ENCODE results near the gene SAP30BP.

SAP30BP gene

DNA sequence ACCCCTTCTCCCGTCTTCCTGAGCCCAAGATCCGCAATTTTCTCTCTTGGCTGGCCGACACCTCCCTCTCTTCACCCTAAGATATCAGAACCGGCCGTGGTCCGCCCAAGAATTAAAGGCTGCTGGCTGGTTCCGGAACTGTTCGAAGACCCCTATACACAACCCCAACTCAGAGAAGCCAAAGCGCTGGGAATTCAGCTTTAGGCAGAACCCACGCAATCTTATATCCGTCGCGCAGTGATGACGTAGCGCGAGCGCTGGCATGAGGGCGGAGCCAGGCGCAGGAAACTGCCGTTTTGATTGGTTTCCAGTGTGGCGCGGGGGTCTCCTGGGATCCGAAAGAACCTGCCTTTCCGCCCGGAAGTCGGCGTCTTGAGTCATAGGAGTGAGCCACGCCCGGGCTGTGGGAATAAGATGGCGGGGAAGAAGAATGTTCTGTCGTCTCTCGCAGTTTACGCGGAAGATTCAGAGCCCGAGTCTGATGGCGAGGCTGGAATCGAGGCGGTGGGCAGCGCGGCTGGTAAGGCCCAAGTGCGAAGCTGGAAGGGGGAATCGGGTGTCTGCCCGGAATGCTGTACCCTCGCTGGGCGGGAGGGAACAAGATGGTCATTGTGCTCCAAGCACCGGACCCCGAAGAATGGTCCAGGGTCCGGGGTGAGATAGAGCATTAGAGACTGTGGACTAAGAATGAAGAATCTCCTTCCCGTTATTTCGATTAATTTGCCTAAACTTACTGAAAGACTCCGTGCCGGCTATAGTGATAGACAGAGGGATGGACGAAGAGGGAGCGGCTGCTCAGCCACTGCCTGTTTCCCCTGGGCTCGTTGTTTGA, at the start of gene SAP30BP, which contains the start of gene RECQL5:
TSS of gene SAP30BP (plus strand) at position 380 of the 832 bp plus-strand sequence. CDS start at position 415, 35 bp downstream.
TSS of gene RECQL5 (minus strand) at position 196 of the 832 bp plus-strand sequence. CDS start 597 bp downstream, outside the sequence.
- peak; percentile 96 for DNase-seq

DNA sequence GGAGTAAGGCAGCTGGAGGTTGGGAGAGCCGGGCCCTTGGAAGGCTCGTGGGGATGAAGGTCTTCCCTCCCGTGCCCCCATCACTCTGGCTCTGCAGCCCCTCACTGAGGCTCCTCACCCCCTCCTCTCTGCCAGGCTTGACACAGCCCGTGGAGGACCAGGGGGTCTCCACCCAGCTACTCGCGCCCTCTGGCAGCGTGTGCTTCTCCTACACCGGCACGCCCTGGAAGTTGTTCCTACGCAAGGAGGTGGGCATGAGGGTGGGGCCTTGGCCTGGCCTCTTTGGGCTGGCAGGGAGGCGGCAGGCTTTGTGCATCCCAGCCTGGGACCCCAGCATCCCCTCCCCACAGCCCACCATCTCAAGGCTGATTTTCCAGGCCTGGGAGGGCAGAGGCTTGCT, 49.5 kb upstream of the SAP30BP start:
- DNase-seq = no peak

DNA sequence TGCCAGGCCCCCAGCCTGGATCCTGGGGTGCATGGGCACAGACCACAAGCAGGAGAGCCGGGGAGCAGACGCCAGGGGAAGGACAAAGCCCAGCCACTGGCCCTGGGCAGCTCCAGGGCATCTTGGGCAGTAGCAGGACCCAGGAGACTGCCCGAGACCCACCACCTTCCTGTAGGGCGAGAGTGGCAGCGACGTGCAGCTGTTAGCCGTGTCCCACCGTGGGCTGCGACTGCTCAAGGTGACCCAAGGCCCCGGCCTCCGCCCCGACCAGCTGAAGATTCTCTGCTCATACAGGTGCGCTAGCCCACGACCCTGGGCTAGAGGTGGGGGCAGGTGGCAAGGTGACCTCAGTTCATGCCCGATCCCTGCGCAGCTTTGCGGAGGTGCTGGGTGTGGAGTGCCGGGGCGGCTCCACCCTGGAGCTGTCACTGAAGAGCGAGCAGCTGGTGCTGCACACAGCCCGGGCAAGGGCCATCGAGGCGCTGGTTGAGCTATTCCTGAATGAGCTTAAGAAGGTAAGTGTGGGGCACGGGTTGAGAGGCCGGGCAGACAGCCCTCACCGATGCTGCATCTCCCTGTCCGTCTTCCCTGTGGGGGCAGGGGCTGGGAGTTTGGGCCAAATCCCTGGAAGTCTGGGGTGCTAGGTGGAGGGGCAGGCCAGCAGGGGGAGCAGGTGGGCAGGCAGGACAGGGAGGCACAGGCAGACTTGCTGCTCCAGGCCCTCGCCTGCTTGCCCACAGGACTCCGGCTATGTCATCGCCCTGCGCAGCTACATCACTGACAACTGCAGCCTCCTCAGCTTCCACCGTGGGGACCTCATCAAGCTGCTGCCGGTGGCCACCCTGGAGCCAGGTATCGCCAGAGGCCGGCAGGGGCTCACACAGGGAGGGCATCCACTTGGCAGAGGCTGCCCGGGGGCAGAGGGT, 47.4 kb upstream of the SAP30BP start:
- no peak for DNase-seq

DNA sequence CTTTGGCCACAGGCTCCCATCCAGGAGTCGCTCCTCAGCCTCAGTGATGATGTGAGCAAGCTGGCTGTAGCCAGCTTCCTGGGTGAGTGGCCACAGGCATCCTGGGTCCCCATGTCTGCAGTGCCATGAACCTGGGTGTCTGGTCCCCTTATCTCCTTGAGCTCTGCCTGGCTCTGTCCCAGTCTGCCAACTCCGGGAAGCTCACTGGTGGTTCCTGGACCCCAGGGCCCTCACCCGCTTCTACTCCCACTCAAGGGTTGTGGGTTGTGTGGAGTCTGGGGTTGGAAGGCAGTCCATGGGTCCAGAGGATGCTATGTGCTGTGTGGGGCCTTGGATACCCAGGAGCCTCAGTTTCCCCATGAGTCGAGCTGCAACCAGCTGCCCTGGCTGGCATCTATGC, 45.6 kb upstream of the SAP30BP start:
- no peak for DNase-seq

DNA sequence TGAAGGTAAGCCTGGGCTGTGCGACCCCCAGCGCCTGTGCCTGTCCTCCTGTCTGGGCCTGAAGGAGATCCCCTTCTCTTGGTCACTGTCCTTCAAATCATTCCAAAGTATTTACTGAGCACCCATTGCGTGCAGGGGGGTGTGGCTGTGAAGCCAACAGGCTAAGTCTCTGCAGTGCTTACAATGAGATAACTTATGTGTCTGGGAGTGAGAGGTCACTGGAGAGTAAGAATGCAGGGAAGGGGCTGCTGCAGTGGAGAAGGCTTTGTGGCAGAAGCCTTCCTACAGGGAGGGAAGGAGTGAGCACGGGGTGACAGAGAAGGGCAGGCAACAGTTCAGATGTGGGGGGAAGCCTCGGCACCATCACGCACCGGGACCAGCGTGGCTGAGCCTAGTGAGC, 45.1 kb upstream of the SAP30BP start:
- DNase-seq = no peak

DNA sequence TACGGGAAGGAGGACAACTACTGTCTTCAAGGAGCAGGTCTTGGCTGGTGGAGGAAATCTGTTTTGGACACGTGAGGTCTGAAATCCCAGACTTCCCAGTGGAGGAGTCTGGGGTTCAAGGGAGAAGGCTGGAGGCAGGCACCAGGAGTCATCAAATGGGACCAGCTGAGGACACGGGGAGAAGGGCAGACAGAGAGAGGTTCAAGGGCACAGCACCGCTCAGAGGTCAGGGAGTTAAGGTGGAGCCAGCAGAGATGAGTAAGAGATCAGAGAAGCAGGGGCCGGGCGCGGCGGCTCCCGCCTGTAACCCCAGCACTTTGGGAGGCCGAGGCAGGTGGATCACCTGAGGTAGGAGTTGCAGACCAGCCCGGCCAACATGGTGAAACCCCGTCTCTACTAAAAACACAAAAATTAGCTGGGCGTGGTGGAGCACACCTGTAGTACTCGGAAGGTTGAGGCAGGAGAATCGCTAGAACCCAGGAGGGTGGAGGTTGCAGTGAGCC, 44.3 kb upstream of the SAP30BP start:
- no peak for DNase-seq

DNA sequence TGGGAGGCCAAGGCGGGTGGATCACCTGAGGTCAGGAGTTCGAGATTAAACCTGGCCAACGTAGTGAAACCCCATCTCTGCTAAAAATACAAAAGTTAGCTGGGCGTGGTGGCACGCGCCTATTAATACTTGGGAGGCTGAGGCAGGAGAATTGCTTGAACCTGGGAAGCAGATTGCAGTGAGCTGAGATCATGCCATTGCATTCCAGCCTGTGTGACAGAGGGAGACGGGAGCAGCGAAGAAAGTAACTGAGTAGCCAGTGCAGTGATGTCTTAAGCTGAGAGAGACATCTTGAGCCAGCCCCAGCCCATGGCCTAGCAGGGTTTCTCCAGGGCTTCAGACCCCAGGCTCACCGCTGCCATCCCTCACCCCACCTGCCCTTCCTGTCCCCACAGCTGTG, 43.8 kb upstream of the SAP30BP start:
- DNase-seq = no peak

DNA sequence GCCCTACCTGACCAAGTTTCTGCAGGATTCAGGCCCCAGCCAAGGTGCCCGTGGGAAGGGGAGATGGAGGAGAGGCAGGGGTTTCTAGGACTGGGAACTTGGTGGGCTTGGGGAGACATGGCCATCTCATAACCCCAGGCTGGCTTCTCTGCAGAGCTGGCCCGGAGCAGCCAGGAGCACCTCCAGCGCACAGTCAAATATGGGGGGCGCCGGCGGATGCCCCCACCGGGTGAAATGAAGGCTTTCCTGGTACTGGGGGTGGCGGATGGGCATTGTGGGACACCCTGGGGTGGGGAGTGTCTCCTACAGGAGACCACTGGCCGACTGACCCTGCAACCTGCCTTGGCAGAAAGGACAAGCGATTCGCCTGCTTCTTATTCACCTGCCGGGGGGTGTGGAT, 43.1 kb upstream of the SAP30BP start:
- no peak for DNase-seq

DNA sequence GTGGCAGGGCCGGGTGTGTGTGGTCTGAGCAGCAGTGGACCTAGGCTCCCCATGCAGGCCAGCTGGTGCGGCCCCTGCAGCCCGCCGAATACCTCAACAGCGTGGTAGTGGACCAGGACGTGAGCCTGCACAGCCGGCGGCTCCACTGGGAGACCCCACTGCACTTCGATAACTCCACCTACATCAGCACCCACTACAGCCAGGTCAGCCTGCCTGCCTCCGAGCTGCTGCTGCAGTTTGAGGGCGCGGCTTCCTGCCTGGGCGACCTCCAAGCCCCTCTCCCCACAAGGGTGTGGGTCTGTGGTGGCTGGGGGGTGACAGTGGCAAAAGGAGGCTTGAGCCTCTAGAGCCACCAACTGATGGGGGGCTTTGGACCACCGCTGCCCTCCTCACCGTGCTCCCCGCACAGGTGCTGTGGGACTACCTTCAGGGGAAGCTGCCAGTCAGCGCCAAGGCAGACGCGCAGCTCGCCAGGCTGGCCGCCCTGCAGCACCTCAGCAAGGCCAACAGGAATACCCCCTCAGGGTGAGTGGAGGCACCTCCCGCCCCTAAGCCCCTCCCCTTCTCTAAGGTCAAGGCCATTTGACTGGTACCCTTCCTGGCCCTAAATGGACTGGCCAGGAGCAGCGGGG, 42.3 kb upstream of the SAP30BP start:
- DNase-seq = no peak

DNA sequence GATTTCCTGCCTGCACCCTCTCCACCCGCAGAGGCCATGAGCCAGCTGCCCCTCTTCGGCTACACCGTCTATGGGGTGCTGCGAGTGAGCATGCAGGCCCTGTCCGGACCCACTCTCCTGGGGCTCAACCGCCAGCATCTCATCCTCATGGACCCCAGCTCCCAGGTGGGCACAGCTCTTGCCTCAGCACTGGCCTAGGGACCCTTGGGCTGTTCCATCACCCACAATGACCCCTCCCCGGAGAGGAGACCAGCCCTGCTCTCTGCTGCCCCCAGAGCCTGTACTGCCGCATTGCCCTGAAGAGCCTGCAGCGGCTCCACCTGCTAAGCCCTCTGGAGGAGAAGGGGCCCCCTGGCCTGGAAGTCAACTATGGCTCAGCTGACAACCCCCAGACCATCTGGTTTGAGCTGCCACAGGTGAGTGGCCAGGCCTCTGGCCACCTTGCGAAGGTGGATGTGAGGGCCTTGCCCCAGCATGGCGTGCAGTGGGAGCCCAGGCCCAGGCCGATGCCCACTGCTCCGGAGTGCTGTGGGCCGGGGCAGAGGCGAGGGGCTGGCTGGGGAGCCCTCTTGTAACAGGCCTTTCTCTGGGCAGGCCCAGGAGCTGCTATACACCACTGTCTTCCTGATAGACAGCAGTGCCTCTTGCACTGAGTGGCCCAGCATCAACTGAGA, 41.2 kb upstream of the SAP30BP start:
- no peak for DNase-seq

DNA sequence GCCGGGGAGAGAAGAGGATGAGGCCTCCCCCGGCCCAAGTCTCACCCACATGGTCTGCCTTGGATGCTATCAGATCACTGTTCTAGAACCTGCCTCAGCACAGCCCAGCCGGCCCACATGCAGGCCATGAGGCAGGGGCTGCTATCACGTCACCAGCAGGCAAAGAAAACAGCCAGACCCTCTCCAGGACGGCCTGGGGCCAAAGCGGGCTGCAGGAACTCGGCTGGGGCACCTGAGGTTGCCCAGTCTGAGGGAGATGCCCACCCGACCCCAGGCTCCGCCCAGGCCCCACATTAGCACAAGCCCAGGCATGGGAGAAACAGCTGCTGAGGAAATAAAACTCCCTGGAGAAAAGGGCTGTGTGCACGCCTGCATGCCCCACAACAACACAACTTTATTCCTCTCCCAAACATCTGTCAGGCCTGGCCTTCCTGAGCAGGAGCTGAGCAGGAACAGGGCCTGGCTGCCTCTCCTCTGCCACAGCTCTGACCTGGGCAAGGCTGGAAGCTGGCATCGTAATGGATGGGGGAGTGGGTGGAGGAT, 40.6 kb upstream of the SAP30BP start:
- no peak for DNase-seq

DNA sequence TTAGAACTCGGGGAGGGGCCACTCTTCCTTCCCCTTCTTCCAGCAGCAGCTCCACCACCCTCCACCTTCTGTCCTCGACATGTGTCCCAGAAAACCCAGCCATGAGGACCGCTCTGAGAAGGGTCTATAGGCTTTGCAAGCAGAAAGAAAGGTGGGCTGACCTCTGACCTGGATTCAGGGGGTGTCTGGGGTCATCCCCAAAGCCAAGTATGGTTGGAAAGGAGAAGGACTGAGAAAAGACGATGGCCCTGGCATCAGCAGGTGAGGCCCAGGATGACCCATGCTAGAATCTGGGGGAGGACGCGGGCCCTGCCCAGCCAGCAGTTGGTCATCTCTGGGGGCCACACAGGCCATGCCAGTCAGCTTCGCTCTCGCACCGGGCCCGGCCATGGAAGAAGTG, 40.0 kb upstream of the SAP30BP start:
- no peak for DNase-seq

DNA sequence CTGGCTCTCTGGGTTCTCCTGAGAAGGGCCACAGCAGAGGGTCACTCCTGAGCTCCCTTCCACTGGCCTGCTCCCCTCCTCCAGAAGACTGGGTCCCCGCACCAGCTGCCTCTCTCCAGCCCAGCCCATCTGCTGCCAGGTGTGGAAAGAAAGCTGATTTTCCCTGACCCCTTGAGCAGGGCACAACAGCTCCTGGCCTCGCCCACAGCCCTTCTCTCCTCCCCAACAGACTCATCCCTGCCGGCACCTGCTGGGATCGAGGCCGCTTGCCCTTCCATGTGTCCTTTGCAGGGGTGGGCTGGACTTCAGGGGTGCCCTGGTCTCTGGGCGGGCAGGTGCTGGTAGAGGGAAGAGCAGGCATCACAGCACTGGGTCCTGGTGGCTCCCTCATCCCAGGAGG, 38.7 kb upstream of the SAP30BP start:
- no peak for DNase-seq

DNA sequence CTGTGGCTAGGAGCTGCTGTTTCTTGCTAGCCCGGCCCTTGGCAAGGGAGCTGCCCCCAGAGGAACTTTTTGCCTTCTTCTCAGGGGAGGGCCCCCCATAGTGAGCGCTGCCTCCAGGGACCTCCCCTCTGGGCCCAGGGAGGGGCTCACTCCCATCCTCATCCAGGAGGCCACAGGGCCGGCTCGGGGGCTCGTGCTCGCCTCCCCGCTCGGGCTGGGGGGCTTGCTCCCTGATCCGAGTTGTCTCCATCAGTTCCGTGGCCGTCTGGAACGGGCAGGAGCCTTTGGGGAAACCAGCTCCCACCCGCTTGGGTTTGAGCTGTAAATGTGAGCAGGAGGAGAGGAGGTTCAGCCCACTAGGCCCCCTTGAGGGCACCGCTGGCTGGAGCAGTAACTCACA, 38.0 kb upstream of the SAP30BP start:
- DNase-seq = no peak

DNA sequence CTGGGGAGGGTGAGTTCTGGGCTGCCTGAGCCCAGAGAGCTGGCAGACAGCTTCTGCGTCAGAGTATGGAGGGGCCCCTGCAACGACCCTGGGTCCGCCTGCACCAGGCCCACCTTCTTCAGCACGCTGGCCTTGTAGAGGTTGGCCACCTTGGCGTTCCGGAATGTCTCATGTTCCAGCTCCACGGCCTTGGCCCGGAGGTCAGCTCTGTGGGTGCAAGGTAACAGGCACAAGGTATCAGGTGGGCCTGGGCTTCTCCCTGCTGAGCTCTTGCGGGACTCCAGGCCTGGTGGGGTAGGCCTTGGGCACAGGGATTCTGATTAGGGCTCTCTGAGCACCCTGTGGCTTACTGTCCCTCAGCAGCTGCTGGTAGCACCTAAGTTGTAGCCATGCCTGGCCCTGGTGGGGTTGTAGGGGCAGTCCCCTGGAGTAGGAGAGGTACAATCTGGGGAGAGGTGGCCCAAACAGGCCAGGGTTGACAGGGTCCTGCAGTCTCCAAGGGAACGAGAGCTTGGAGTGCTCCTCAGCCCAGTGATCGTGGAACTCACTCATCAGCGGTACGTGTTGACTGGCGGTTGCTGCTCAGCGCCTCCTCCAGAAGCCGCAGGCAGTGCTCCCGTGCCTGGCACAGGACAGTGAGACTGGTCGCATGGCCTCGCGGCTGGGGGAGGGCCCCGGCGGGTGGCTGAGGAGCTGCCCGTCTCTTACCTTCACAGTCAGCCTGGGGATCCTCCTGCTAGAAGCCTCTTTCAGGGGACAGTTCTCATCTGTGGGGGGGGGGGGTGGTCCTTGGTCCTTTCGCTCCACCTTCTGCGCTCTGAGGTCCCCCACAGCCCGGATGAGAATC, 36.8 kb upstream of the SAP30BP start:
- DNase-seq = no peak

DNA sequence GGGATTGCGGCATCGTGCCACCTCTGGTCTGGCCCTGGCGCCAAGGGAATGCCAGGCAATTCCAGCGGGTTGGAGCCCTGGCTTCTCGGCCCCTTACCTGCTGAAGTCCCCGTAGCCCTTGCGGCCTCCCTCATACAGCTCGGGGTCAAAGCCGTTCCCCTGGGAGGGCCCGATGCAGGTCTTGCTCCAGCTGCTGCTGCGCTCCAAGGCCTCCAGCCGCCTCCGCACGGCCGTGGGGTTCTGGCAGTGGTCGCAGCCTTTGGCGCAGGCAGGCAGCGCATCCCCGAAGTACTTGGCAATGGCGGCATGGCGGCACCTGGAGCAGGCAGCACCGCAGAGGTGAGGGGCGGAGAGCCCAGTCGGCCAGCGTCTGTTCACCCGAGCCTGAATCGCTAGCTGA, 35.8 kb upstream of the SAP30BP start:
- no peak for DNase-seq

DNA sequence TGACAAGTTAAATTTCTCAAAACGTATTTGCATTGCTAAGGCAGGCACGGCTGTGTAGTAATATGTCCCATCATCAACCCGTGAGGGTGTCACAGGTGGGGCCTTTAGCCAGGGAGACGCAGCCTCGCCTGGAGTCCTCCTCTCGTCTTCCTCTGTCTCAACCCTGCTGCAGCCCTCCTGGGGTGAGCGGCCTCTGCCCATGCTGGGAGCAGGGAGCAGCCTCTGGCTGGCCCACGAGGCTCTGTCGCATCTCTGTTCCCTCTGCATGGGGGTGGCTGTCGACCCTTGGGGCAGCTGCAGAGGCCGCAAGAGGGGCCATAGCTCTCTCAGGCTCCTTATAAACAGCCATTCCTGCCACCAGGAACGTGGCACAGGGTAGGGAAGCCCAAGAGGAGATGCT, 34.7 kb upstream of the SAP30BP start:
- DNase-seq = no peak

DNA sequence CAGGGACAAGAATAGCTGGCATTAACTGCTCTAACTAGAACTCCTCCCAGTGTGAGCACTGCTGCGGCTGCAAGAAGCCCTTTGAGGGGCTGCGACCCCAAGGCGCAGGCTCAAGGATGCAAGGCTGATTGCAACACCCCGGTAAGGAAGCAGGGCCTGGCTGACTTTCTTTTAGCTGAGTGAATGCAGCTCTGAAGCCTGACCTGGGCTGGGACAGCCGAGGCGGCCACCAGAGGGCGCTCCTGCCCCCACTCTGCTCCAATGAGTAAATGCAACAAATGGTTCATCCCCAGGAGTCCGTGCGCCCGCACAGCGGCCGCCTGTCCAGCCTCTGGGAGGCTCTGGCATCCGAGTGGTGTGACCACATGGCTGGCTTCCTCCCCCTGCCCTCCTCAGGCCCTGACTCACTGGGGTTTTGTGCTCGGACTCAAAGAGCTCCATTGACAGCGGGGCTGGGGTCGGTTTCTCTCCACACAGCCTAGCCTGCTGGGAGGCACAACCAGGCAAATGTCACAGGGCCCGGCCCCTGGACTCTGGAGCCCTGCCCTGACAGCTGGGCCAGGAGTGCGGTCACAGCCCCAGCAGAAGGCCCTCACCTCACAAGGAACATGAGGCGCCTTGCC, 34.2 kb upstream of the SAP30BP start, which contains the start of gene SMIM5:
TSS of gene SMIM5 (plus strand) at position 572 of the 623 bp plus-strand sequence. CDS start 6,768 bp downstream, outside the sequence.
- peak; percentile 75 for DNase-seq

DNA sequence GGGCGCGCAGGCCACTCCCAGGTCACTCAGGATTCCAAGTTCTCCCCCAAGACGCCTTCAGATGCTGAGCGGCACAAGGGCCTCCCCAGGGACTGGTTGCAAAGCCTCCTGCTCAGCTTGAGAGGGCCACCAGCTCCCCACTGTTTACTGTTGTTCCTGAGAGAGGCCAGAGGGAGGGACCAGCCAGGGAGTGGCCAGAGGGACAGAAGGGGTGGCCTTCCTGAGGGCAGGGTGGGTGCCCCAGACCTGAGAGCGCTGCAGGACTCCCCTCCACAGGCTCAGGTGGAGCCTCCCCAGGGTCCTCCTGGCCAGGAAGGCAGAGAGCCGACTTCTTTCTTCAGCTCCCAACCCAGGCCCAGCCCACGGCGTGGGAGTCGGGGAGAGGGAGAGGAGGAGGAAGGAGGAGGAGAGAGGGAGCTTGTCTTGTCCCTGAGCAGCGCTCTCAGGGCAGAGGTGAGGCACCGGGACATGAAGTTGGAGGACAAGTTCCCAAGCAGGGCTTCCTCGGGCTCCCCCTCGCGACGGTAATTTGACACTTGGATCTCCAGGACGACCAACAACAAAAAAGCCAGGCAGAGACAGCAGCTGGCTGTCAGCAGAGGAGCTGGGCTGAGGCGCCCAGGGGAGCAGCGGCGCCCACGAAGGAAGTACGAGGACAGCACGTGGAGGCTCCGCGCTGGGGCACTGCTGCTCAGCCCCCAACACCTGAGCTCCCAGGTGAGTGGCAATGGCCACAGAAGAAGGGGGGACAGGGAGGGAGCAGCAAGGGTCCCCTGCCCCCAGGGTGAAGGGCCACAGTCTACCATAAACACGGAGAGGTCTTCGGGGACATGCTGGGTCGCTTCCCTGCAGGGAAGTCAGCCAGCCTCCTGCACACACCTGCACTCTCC, 33.4 kb upstream of the SAP30BP start:
- peak; percentile 41 for DNase-seq

DNA sequence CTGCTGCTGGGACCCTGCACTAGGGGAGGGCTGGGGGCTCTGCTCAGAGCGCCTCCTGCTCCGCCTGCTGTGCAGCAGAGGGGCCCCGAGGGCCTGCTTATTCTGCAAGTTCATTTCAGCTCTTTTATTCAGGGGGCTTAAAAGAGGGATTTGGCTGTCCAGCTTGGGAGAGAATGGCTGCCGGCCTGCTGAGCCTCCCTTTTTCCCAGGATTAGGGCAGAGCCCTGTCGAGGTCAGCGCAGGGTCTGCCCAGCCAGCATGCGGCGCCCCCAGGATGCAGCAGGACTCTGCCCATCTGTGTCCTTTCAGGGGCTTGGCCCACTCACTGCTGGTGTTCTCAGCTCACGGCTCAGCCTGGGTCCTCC, 32.8 kb upstream of the SAP30BP start:
- no peak for DNase-seq
